ENCODE measurements around the gene INPP5A.

Gene INPP5A

DNA sequence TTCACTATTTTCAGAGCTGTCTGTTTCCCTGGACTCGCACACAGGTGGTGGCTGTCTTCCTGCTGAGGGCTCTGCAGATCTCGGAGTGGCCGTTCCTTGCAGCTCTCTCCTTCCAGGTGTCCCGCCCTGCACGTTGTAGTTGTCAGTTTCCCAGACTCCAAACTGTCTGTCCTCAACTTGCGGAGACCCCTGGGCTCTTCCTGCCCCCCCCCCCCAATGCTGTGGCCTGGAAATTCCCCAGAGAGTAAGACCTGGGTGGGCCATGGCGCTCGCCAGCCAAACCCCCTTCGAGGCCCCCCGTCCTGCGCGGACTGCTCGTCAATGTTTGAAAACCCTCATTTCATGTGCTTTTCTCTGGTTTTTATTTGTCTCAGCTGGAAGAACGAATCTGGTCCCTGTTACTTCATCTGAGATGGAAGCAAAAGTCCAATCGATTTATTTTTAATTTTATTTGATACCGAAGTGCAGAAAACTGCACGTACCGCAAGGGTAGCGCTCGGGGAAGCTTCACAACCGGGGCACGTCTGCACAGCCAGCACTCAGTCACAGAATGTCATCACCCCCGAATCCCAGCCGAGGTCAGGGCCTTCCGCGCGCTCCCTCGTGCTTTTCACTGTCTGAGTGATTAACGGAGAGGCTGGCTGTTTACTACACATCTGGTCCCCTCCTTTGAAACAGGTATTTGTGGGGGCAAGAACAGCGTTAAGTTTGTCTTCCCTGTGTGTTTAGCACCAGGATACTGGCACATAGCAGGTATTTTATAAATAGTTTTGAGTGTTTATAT lies 294.8 kb downstream of the INPP5A start:
- H3K4me3 ChIP-seq (ENCODE audit: low read length) = no peak overlapping the region
- no peak for TF ChIP-seq ZNF274 (IDR thresholded peaks at IDR 0.05; ENCODE audit: low read depth, low read length)
